Right lobe of liver (tissue), 4 donors: ENCODE results near the gene SLMAP.

Experiments used
- POLR2A ChIP-seq: fragments of 450-650 bp; IDR thresholded peaks from one replicate; pipeline ENCODE4 v1.6.1; 2017; ENCODE audit warnings: antibody characterized with exemption, mild to moderate bottlenecking
- TF ChIP-seq, protein P1 (sequence below), 4 donors: fragments of 200-600 bp in 3 of 4; fragments of 450-650 bp in 1 of 4; IDR thresholded peaks; one replicate each; pipeline versions ENCODE4 v1.5.1 to v1.8.0; 2016 to 2022; ENCODE audit warnings: antibody characterized with exemption in 4 of 4, mild to moderate bottlenecking in 2 of 4
- donor health status: DM: no; HTN: no; CAD: no.
- donor health status: DM: no; HTN: no; CAD: no.
- donor health status: DM: no; HTN: yes; CAD: no.

DNA sequence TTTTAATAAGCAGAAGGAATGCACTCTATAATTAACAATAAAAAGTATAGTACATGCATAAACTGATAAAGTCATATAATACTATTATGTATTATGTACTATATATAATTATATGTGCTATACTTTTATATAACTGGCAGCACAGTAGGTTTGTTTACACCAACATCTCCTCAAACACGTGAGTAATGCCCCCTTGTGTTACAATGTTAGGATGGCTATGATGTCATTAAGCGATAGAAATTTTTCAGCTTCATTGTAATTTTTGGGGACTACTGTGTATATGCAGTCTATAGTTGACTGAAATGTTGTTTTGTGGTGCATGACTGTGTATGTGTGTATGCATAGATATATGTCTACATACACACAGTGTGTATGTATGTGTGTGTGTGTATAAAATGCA, 100.6 kb downstream of the SLMAP start:
- TF ChIP-seq, protein P1, sequence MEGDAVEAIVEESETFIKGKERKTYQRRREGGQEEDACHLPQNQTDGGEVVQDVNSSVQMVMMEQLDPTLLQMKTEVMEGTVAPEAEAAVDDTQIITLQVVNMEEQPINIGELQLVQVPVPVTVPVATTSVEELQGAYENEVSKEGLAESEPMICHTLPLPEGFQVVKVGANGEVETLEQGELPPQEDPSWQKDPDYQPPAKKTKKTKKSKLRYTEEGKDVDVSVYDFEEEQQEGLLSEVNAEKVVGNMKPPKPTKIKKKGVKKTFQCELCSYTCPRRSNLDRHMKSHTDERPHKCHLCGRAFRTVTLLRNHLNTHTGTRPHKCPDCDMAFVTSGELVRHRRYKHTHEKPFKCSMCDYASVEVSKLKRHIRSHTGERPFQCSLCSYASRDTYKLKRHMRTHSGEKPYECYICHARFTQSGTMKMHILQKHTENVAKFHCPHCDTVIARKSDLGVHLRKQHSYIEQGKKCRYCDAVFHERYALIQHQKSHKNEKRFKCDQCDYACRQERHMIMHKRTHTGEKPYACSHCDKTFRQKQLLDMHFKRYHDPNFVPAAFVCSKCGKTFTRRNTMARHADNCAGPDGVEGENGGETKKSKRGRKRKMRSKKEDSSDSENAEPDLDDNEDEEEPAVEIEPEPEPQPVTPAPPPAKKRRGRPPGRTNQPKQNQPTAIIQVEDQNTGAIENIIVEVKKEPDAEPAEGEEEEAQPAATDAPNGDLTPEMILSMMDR (IDR thresholded peaks at IDR 0.05), result peak in 3 of 4 donors; percentile 5 to 15 (median 7)
- no peak for TF ChIP-seq POLR2A
